OCI-LY3 (cell line): Measurements from ENCODE around the gene ZNF283.
"Not testable (repeated sequence)": the region's sequence is repeated elsewhere in the genome, so short reads cannot be mapped to it uniquely, and the experiment has no call there.

Experiments
- H2AFZ ChIP-seq: fragments of 200-600, 300-600 bp; shearing (Covaris generic); 2 replicates; pipeline ENCODE4 v1.6.0; 2014; ENCODE audit warnings: antibody characterized with exemption, low read depth, low read length
- H3K27ac ChIP-seq: fragments of 200-600, 300-600 bp; sonication (generic); 2 replicates; pipeline ENCODE4 v1.5.1; 2014; ENCODE audit warnings: mild to moderate bottlenecking, low read length, moderate library complexity, mixed read lengths
- H3K27me3 ChIP-seq: fragments of 200-600, 300-600 bp; sonication (generic); 2 replicates; pipeline ENCODE4 v1.6.1; 2014; ENCODE audit warnings: low read depth, low read length, mixed read lengths
- H3K36me3 ChIP-seq: fragments of 200-600, 300-600 bp; sonication (generic); replicated peaks from 2 replicates; pipeline ENCODE3; 2014; ENCODE audit warnings: low read depth, low read length, mixed read lengths
- H3K4me1 ChIP-seq: fragments of 300-600, 200-600 bp; sonication (generic); 2 replicates; pipeline ENCODE4 v1.6.1; 2014; ENCODE audit warnings: low read length, mixed read lengths
- H3K4me2 ChIP-seq: fragments of 200-600, 300-600 bp; sonication (generic); 2 replicates; pipeline ENCODE4 v1.6.1; 2014; ENCODE audit warnings: low read length, mixed read lengths
- H3K4me3 ChIP-seq: fragments of 300-600, 200-600 bp; sonication (generic); 2 replicates; pipeline ENCODE4 v1.5.1; 2014; ENCODE audit warnings: antibody characterized with exemption, mild to moderate bottlenecking, low read length, moderate library complexity
- H3K79me2 ChIP-seq: fragments of 300-600, 200-600 bp; shearing (Covaris generic); 2 replicates; pipeline ENCODE4 v1.6.1; 2014; ENCODE audit warnings: mild to moderate bottlenecking, low read length, mixed read lengths
- H3K9ac ChIP-seq: fragments of 300-600, 200-600 bp; shearing (Covaris generic); 2 replicates; pipeline ENCODE4 v1.6.0; 2014; ENCODE audit warnings: mild to moderate bottlenecking, low read length, moderate library complexity
- H3K9me3 ChIP-seq: fragments of 200-600, 300-600 bp; shearing (Covaris generic); 2 replicates; pipeline ENCODE4 v1.6.1; 2014; ENCODE audit warnings: low read length, mixed read lengths; ENCODE audit not compliant: insufficient read depth
- H4K20me1 ChIP-seq: fragments of 200-600, 300-600 bp; sonication (generic); 2 replicates; pipeline ENCODE4 v1.6.1; 2016; ENCODE audit warnings: low read length, mixed read lengths; ENCODE audit not compliant: insufficient read depth
- EZH2phosphoT487 ChIP-seq: fragments of 200-600 bp; shearing (Covaris generic); IDR thresholded peaks from 2 replicates; pipeline ENCODE4 v1.6.1; 2018; ENCODE audit warnings: antibody characterized with exemption, mixed run types, low read depth
- TF ChIP-seq, protein P1 (sequence below): fragments of 200-600, 300-600 bp; sonication (generic); IDR thresholded peaks from 2 replicates; pipeline ENCODE4 v1.5.1; 2014; ENCODE audit warnings: antibody characterized with exemption, low read length, low read depth

Gene ZNF283

DNA sequence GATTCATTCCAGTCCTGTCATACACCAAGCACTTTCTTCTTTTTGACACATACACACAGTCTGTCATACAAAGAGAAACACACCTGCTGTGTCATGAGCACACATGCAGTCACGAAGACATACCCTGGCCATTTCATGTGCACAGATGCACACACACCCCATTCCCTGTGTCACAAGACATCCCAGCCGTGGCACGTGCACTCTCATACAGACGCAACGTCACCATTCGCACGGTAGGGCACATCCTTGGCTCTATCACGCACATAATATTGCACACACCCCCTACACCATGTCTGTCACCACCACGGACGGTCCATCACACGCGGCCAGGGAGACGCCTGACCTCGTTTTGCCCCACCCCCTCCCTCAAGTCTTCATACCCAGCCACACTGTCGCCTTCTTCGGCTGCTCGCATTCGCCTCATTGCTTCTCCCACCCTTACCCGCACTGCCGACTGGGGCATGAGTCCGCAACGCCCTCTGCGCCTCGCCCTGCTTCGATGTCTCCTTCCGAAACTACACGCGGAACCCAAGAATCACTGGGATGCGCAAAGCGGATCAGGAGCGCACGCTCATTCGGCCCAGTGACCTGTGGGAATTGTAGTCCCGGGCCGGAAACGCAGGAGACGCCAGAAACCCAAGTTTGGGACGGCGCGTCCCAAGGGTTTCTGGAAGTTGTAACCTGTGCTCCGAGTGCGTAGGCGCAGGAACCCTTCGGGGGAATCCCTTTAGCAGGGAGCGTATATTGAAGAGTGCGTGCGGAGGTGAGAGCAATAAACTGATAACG, 6.8 kb upstream of the ZNF283 start:
- H3K27ac ChIP-seq: no peak overlapping the region

DNA sequence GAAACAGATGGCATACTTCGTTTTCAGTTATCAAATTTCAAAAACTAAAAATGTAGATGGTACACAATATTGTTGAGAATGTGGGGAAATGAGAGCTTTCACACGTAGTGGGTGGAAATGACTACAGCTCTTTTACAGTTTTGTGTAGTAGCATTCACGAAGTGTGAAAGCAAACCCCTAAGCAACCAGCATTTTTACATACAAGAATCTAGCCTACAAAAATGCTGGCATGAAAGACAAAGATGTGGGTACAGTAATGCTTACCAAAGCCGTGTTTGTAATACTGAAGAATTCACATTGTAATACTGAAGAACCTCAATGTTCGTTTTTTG, 6.3 kb upstream of the ZNF283 start:
- Histone ChIP-seq H3K9me3 (0 out of 2 replicates have a peak, but pooled peaks cover 2% of the 10 kb centered on the region), H3K9ac (no peak overlapping the region), H2AFZ (no peak overlapping the region), H3K4me2 (no peak overlapping the region), H3K4me1 (no peaks in the 10 kb centered on the region), H4K20me1 (no peaks in the 10 kb centered on the region), H3K79me2 (no peaks in the 10 kb centered on the region), H3K36me3 (no peaks in the 10 kb centered on the region), H3K27me3 (no peaks in the 10 kb centered on the region), H3K27ac (no peak overlapping the region), H3K4me3 (no peak overlapping the region)
- TF ChIP-seq, protein P1, sequence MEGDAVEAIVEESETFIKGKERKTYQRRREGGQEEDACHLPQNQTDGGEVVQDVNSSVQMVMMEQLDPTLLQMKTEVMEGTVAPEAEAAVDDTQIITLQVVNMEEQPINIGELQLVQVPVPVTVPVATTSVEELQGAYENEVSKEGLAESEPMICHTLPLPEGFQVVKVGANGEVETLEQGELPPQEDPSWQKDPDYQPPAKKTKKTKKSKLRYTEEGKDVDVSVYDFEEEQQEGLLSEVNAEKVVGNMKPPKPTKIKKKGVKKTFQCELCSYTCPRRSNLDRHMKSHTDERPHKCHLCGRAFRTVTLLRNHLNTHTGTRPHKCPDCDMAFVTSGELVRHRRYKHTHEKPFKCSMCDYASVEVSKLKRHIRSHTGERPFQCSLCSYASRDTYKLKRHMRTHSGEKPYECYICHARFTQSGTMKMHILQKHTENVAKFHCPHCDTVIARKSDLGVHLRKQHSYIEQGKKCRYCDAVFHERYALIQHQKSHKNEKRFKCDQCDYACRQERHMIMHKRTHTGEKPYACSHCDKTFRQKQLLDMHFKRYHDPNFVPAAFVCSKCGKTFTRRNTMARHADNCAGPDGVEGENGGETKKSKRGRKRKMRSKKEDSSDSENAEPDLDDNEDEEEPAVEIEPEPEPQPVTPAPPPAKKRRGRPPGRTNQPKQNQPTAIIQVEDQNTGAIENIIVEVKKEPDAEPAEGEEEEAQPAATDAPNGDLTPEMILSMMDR: no peak
- no peak for TF ChIP-seq EZH2phosphoT487

More for the DNA sequence above, 6.8 kb upstream of the ZNF283 start:
- H3K27me3 ChIP-seq: no peaks in the 10 kb centered on the region
- TF ChIP-seq, protein P1: no peak
- no peak for TF ChIP-seq EZH2phosphoT487
- H3K9me3 ChIP-seq: 0 out of 2 replicates have a peak, but pooled peaks cover 2% of the 10 kb centered on the region
- H3K9ac ChIP-seq: no peak overlapping the region
- no peak overlapping the region for H3K4me3 ChIP-seq
- no peaks in the 10 kb centered on the region for H3K4me1 ChIP-seq
- H3K79me2 ChIP-seq: no peaks in the 10 kb centered on the region
- no peak overlapping the region for H2AFZ ChIP-seq
- H3K4me2 ChIP-seq: no peak overlapping the region
- no peaks in the 10 kb centered on the region for H4K20me1 ChIP-seq
- no peaks in the 10 kb centered on the region for H3K36me3 ChIP-seq

GRCh38 chr19:43823856-43824255, 3.3 kb upstream of the ZNF283 start:
- H3K9me3 ChIP-seq, H4K20me1 ChIP-seq, H3K9ac ChIP-seq, H3K79me2 ChIP-seq, H3K4me3 ChIP-seq, H3K4me2 ChIP-seq, H3K27ac ChIP-seq, H3K27me3 ChIP-seq, H2AFZ ChIP-seq, H3K36me3 ChIP-seq, H3K4me1 ChIP-seq: not testable (repeated sequence)

DNA sequence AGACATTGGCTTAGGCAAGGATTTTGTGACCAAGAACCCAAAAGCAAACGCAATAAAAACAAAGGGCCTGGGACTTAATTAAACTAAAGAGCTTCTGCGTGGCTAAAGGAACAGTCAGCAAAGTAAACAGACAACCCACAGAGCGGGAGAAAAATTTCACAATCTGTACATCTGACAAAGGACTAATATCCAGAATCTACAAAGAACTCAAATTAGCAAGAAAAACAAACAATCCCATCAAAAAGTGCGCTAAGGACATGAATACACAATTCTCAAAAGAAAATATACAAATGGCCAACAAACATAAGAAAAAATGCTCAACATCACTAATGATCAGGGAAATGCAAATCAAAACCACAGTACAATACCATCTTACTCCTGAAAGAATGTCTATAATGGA, 2.5 kb upstream of the ZNF283 start:
- not testable (repeated sequence) for H3K4me1 ChIP-seq, H3K27ac ChIP-seq, H3K36me3 ChIP-seq, H4K20me1 ChIP-seq, H3K27me3 ChIP-seq, H3K79me2 ChIP-seq, H3K4me2 ChIP-seq, H3K9me3 ChIP-seq, H3K4me3 ChIP-seq, H2AFZ ChIP-seq, H3K9ac ChIP-seq

DNA sequence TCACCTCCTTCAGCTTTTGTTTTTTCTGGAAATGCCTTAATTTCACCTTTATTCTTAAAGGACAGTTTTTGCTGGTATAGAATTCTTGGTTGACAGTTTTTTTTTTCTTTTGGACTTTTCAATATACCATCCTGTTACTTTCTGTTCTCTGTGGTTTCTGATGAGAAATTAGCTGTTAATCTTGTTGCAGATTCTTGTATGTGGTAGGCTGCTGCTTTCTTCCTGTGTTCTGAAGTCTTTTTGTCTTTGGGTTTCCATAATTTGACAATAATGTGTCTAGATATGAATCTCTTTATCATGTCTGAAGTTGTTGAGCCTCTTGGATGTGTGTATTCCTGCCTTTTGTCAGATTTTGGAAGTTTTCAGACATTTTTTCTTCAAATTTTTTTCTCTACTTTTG, 12.0 kb downstream of the ZNF283 start:
- Histone ChIP-seq H3K36me3 (peaks cover 8% of the 10 kb centered on the region), H3K9ac (no peak overlapping the region), H3K27me3 (no peaks in the 10 kb centered on the region), H3K4me3 (no peak overlapping the region), H3K9me3 (peaks cover 20% of the 10 kb centered on the region), H3K4me2 (no peak overlapping the region), H3K4me1 (no peaks in the 10 kb centered on the region), H3K27ac (no peak overlapping the region), H3K79me2 (no peaks in the 10 kb centered on the region), H4K20me1 (no peaks in the 10 kb centered on the region), H2AFZ (no peak overlapping the region)
- TF ChIP-seq, protein P1: no peak
- TF ChIP-seq EZH2phosphoT487: no peak
